Caco-2 (cell line): ENCODE measurements around the gene MMEL1. TPM values are rescaled to one million over a fixed set of nuclear protein-coding genes. Genes with fewer than 3 reads are reported as not detected.
"Not testable (repeated sequence)": the region's sequence is repeated elsewhere in the genome, so short reads cannot be mapped to it uniquely, and the experiment has no call there.

ENCODE experiments used
- BruUV-seq: library from RNA; stranded (reverse); fragments of 400-500 nt; replicated peaks from 2 replicates; lab custom pipeline; 2021; lab: Mats Ljungman, UMichigan
- CTCF ChIA-PET: fragments of 300-600 bp; sonication (Branson Sonifier 250); formaldehyde crosslinking; loops from one replicate; lab custom pipeline; 2022; ENCODE audit warnings: antibody characterized with exemption; lab: Charles Lee
- POLR2A ChIA-PET: fragments of 300-600 bp; sonication (Branson Sonifier 250); formaldehyde crosslinking; loops from one replicate; lab custom pipeline; 2022; ENCODE audit warnings: antibody characterized with exemption; lab: Charles Lee
- DNase-seq, 2 experiments: peaks; one replicate each; pipeline versions ENCODE4 v3.0.0 to v3.0.0-alpha.2; 2020 to 2022
- H3K27me3 ChIP-seq: replicated peaks from 2 replicates; pipeline ENCODE4 v1.6.0; 2011; ENCODE audit warnings: low read length; ENCODE audit not compliant: control insufficient read depth, insufficient read depth
- H3K36me3 ChIP-seq: 2 replicates; pipeline ENCODE4 v1.5.1; 2011; ENCODE audit warnings: low read length; ENCODE audit not compliant: control insufficient read depth, insufficient read depth
- H3K4me1 ChIP-seq: fragments of 250-450 bp; sonication (Bioruptor Pico); 2 replicates; pipeline ENCODE4 v1.5.1; 2020; ENCODE audit warnings: mild to moderate bottlenecking
- H3K4me3 ChIP-seq: 2 replicates; pipeline ENCODE4 v1.5.1; 2011; ENCODE audit warnings: low read depth, mild to moderate bottlenecking, control low read depth, low read length
- H3K9me3 ChIP-seq: fragments of 250-450 bp; sonication (Bioruptor Pico); 2 replicates; pipeline ENCODE4 v1.5.1; 2020; ENCODE audit warnings: mild to moderate bottlenecking, moderate library complexity
- H3K27ac Mint-ChIP-seq: one replicate; pipeline ENCODE4 v1.8.0; 2022; ENCODE audit warnings: mixed read lengths; ENCODE audit not compliant: unreplicated experiment
- H3K27me3 Mint-ChIP-seq: one replicate; pipeline ENCODE4 v1.8.0; 2022; ENCODE audit warnings: mixed read lengths; ENCODE audit not compliant: insufficient read depth, unreplicated experiment
- H3K36me3 Mint-ChIP-seq: one replicate; pipeline ENCODE4 v1.8.0; 2022; ENCODE audit warnings: mild to moderate bottlenecking, mixed read lengths; ENCODE audit not compliant: insufficient read depth, unreplicated experiment
- H3K4me1 Mint-ChIP-seq: one replicate; pipeline ENCODE4 v1.8.0; 2022; ENCODE audit warnings: low read depth, mixed read lengths; ENCODE audit not compliant: unreplicated experiment
- H3K4me3 Mint-ChIP-seq: one replicate; pipeline ENCODE4 v1.8.0; 2022; ENCODE audit warnings: mild to moderate bottlenecking, moderate library complexity, mixed read lengths; ENCODE audit not compliant: unreplicated experiment
- H3K9me3 Mint-ChIP-seq: one replicate; pipeline ENCODE4 v1.8.0; 2022; ENCODE audit warnings: mixed read lengths; ENCODE audit not compliant: unreplicated experiment
- intact Hi-C: fragments of 100-400 bp; cut with micrococcal nuclease; formaldehyde crosslinking; loops from one replicate; pipeline ENCODE4 v1.10.0; 2022; ENCODE audit not compliant: unreplicated experiment
- total RNA-seq: library from RNA; stranded (reverse); gene quantifications from 2 replicates; pipeline ENCODE4 v1.2.3, GENCODE V29; 2022
- TF ChIP-seq, protein P1 (sequence below), 2 experiments: fragments of 200-600 bp in 1 of 2; IDR thresholded peaks; 1 replicate in 1 of 2; 2 replicates in 1 of 2; pipeline versions ENCODE4 v1.5.1 to v1.8.0; 2011 to 2022; ENCODE audit warnings: antibody characterized with exemption in 1 of 2, control low read depth in 1 of 2, inconsistent platforms in 1 of 2, low read depth in 1 of 2, low read length in 1 of 2, mild to moderate bottlenecking in 1 of 2, moderate library complexity in 1 of 2; ENCODE audit not compliant: insufficient read depth in 1 of 2, severe bottlenecking in 1 of 2, unreplicated experiment in 1 of 2

The MMEL1 gene
- total RNA-seq, 1 experiment from 2014 or later, result not detected

- Mint-ChIP-seq H3K9me3 (no peaks in the 10 kb centered on the region), H3K4me1 (no peaks in the 10 kb centered on the region), H3K36me3 (no peaks in the 10 kb centered on the region), H3K4me3 (no peak overlapping the region), H3K27ac (no peak overlapping the region), H3K27me3 (peaks cover 2% of the 10 kb centered on the region)
- BruUV-seq, result no TSS peak
- TF ChIP-seq, protein P1, sequence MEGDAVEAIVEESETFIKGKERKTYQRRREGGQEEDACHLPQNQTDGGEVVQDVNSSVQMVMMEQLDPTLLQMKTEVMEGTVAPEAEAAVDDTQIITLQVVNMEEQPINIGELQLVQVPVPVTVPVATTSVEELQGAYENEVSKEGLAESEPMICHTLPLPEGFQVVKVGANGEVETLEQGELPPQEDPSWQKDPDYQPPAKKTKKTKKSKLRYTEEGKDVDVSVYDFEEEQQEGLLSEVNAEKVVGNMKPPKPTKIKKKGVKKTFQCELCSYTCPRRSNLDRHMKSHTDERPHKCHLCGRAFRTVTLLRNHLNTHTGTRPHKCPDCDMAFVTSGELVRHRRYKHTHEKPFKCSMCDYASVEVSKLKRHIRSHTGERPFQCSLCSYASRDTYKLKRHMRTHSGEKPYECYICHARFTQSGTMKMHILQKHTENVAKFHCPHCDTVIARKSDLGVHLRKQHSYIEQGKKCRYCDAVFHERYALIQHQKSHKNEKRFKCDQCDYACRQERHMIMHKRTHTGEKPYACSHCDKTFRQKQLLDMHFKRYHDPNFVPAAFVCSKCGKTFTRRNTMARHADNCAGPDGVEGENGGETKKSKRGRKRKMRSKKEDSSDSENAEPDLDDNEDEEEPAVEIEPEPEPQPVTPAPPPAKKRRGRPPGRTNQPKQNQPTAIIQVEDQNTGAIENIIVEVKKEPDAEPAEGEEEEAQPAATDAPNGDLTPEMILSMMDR (IDR thresholded peaks at IDR 0.05; ENCODE audit: insufficient read depth in 1 of 2, low read depth in 1 of 2, low read length in 1 of 2, severe bottlenecking in 1 of 2, unreplicated experiment in 1 of 2), result peak; percentile 24 to 76
- intact Hi-C loops, result no loop called here
- ChIA-PET CTCF (interaction anchor here (0.6 to 1.3 kb wide), 4 partner anchors 29 to 233 kb away, joined by 3 read pairs; partner anchors contain the start of gene PANK4), POLR2A (no interaction called here)
- Histone ChIP-seq H3K27me3 (no peaks in the 10 kb centered on the region), H3K4me1 (no peaks in the 10 kb centered on the region), H3K36me3 (no peaks in the 10 kb centered on the region), H3K4me3 (no peak overlapping the region), H3K9me3 (no peaks in the 10 kb centered on the region)
- peak in 1 of 2 experiments; percentile 21 for DNase-seq
These were observed 78.0 kb downstream of the MMEL1 start for GRCh38 chr1:2554621-2555387.

- POLR2A ChIA-PET, result no interaction called here
- H3K4me1 ChIP-seq, result no peaks in the 10 kb centered on the region
- no TSS peak for BruUV-seq
- Mint-ChIP-seq H3K27ac (no peak overlapping the region), H3K4me1 (no peaks in the 10 kb centered on the region), H3K4me3 (no peak overlapping the region), H3K36me3 (no peaks in the 10 kb centered on the region), H3K9me3 (no peaks in the 10 kb centered on the region), H3K27me3 (peaks cover 2% of the 10 kb centered on the region)
- DNase-seq, result no peak
- CTCF ChIA-PET, result no interaction called here
- no peaks in the 10 kb centered on the region for H3K27me3 ChIP-seq
- intact Hi-C loops, result no loop called here
- TF ChIP-seq, protein P1 (IDR thresholded peaks at IDR 0.05; ENCODE audit: insufficient read depth in 1 of 2, low read depth in 1 of 2, low read length in 1 of 2, severe bottlenecking in 1 of 2, unreplicated experiment in 1 of 2), result no peak
- no peak overlapping the region for H3K4me3 ChIP-seq
- H3K36me3 ChIP-seq, result no peaks in the 10 kb centered on the region
- H3K9me3 ChIP-seq, result no peaks in the 10 kb centered on the region
These were observed 78.8 kb downstream of the MMEL1 start for GRCh38 chr1:2553871-2554620.

GRCh38 chr1:2553076-2553475 is 79.7 kb downstream of the MMEL1 start:
- POLR2A ChIA-PET, H3K27ac Mint-ChIP-seq, H3K36me3 Mint-ChIP-seq, intact Hi-C loops, BruUV-seq, CTCF ChIA-PET, H3K4me1 Mint-ChIP-seq, DNase-seq, H3K4me1 ChIP-seq, H3K9me3 ChIP-seq, H3K27me3 ChIP-seq, H3K9me3 Mint-ChIP-seq, H3K27me3 Mint-ChIP-seq, H3K36me3 ChIP-seq, H3K4me3 ChIP-seq, H3K4me3 Mint-ChIP-seq: not testable (repeated sequence)
